ENCODE data around the gene WDR90.

GRCh38 chr16:676913-677312, 27.7 kb downstream of the WDR90 start:
- no peak for TF ChIP-seq ZNF48 (tag by site-specific recombination; IDR thresholded peaks at IDR 0.05)
- no peak for TF ChIP-seq OSR2 (tag by site-specific recombination; IDR thresholded peaks at IDR 0.05)
- TF ChIP-seq ZNF274 (IDR thresholded peaks at IDR 0.05; ENCODE audit: low read length) = no peak
- no peak for TF ChIP-seq ZNF274 (tag by site-specific recombination; IDR thresholded peaks at IDR 0.05; ENCODE audit: borderline replicate concordance)

Measured in HEK293 (cell line).